GM23338 (cell line): ENCODE measurements around the gene FKBP7. TPM values are rescaled to one million over a fixed set of nuclear protein-coding genes. Genes with fewer than 3 reads are reported as not detected.
A peak's percentile ranks its signal among the peaks of the same experiment; 100 is the strongest.

Experiments
- ATAC-seq: fragments of 200-7000 bp; cut with Tn5 transposase; 3 replicates; pipeline ENCODE4 v1.9.1; 2020
- DNase-seq: peaks from one replicate; pipeline ENCODE4 v3.0.0-alpha.2; 2015; ENCODE audit warnings: low spot score
- H2AFZ ChIP-seq: fragments of 200-600 bp; sonication (generic); 2 replicates; pipeline ENCODE4 v1.8.0; 2016; ENCODE audit warnings: antibody characterized with exemption, mild to moderate bottlenecking, moderate library complexity
- H3F3A ChIP-seq: fragments of 200-600 bp; sonication (generic); replicated peaks from 2 replicates; pipeline ENCODE4 v1.8.0; 2017; ENCODE audit warnings: antibody characterized with exemption, mixed run types, low read depth
- H3K27ac ChIP-seq: fragments of 200-600 bp; sonication (generic); 2 replicates; pipeline ENCODE4 v1.6.1; 2016; ENCODE audit warnings: low read depth
- H3K27me3 ChIP-seq: fragments of 200-600 bp; sonication (generic); 2 replicates; pipeline ENCODE4 v1.8.0; 2016; ENCODE audit warnings: mild to moderate bottlenecking, mixed run types, moderate library complexity; ENCODE audit not compliant: insufficient read depth
- H3K36me3 ChIP-seq: fragments of 200-600 bp; sonication (generic); 2 replicates; pipeline ENCODE4 v1.8.0; 2016; ENCODE audit warnings: mild to moderate bottlenecking; ENCODE audit not compliant: insufficient read depth
- H3K4me1 ChIP-seq: fragments of 200-600 bp; sonication (generic); 2 replicates; pipeline ENCODE4 v1.8.0; 2016; ENCODE audit warnings: mild to moderate bottlenecking, moderate library complexity; ENCODE audit not compliant: insufficient read depth
- H3K4me2 ChIP-seq: fragments of 200-600 bp; sonication (generic); 2 replicates; pipeline ENCODE4 v1.7.1; 2017; ENCODE audit warnings: mixed run types
- H3K4me3 ChIP-seq: fragments of 200-600 bp; sonication (generic); 2 replicates; pipeline ENCODE4 v1.6.1; 2016; ENCODE audit warnings: mixed run types
- H3K79me2 ChIP-seq: fragments of 200-600 bp; sonication (generic); replicated peaks from 2 replicates; pipeline ENCODE4 v1.8.0; 2017; ENCODE audit warnings: mild to moderate bottlenecking; ENCODE audit not compliant: insufficient read depth
- H3K9me2 ChIP-seq: fragments of 200-600 bp; sonication (generic); 2 replicates; pipeline ENCODE4 v1.8.0; 2017; ENCODE audit not compliant: insufficient read depth
- H4K20me1 ChIP-seq: fragments of 200-600 bp; sonication (generic); replicated peaks from 2 replicates; pipeline ENCODE4 v1.8.0; 2017; ENCODE audit warnings: mild to moderate bottlenecking; ENCODE audit not compliant: insufficient read depth
- H3K27ac Mint-ChIP-seq: 2 replicates; pipeline ENCODE4 v1.8.0; 2020; ENCODE audit warnings: inconsistent platforms, mild to moderate bottlenecking, moderate library complexity, mixed read lengths
- H3K27me3 Mint-ChIP-seq: 3 replicates; pipeline ENCODE4 v1.8.0; 2022; ENCODE audit warnings: low read depth, mild to moderate bottlenecking, moderate library complexity, mixed read lengths, inconsistent platforms; ENCODE audit not compliant: insufficient read depth, poor library complexity
- H3K36me3 Mint-ChIP-seq: 3 replicates; pipeline ENCODE4 v1.8.0; 2021; ENCODE audit warnings: low read depth, mild to moderate bottlenecking, inconsistent platforms, moderate library complexity, mixed read lengths
- H3K4me1 Mint-ChIP-seq: 3 replicates; pipeline ENCODE4 v1.8.0; 2020; ENCODE audit warnings: mild to moderate bottlenecking, inconsistent platforms, mixed read lengths
- H3K4me3 Mint-ChIP-seq: 3 replicates; pipeline ENCODE4 v1.8.0; 2021; ENCODE audit warnings: moderate library complexity, mild to moderate bottlenecking, inconsistent platforms, mixed read lengths
- H3K9me3 Mint-ChIP-seq: 3 replicates; pipeline ENCODE4 v1.8.0; 2020; ENCODE audit warnings: moderate library complexity, mild to moderate bottlenecking, inconsistent platforms, mixed read lengths
- EZH2 ChIP-seq: fragments of 200-600 bp; sonication (generic); IDR thresholded peaks from one replicate; pipeline ENCODE4 v1.8.0; 2017; ENCODE audit warnings: antibody characterized with exemption, mild to moderate bottlenecking, low read depth; ENCODE audit not compliant: unreplicated experiment
- EZH2phosphoT487 ChIP-seq: fragments of 200-600 bp; sonication (generic); IDR thresholded peaks from one replicate; pipeline ENCODE4 v1.8.1; 2018; ENCODE audit warnings: antibody characterized with exemption; ENCODE audit not compliant: unreplicated experiment
- POLR2AphosphoS5 ChIP-seq: IDR thresholded peaks from 2 replicates; pipeline ENCODE4 v1.6.1; 2016; ENCODE audit warnings: antibody characterized with exemption, low read depth
- REST ChIP-seq: IDR thresholded peaks from one replicate; pipeline ENCODE4 v1.6.1; 2018; ENCODE audit warnings: antibody characterized with exemption; ENCODE audit not compliant: unreplicated experiment
- ZNF114 ChIP-seq: fragments of 250-450 bp; sonication (Bioruptor Pico); IDR thresholded peaks from 2 replicates; pipeline ENCODE4 v1.5.0; 2020; ENCODE audit warnings: mild to moderate bottlenecking, moderate library complexity
- ZNF331 ChIP-seq: fragments of 250-450 bp; sonication (Bioruptor Pico); IDR thresholded peaks from 2 replicates; pipeline ENCODE4 v1.5.0; 2020; ENCODE audit warnings: low read depth, mild to moderate bottlenecking, moderate library complexity
- ZNF462 ChIP-seq: fragments of 250-450 bp; sonication (Bioruptor Pico); IDR thresholded peaks from 2 replicates; pipeline ENCODE4 v1.5.0; 2020; ENCODE audit warnings: mild to moderate bottlenecking, moderate library complexity
- polyA plus RNA-seq: library from polyadenylated mRNA; unstranded; fragments of >200 nt; fragmentation: Nextera tagmentation; extraction: Ambion mirVana; gene quantifications from 2 replicates; pipeline ENCODE4 v1.2.1, GENCODE V29; 2016
- total RNA-seq: library from RNA; depleted of rRNA; stranded (reverse); fragments of >200 nt; shearing (Covaris generic); gene quantifications from 2 replicates; pipeline ENCODE4 v1.2.3, GENCODE V29; 2014

The FKBP7 gene
- total and polyA plus RNA-seq, 2 experiments from 2014 or later = 8.3 to 9.0 TPM

- TF ChIP-seq EZH2 (no peak), REST (no peak), ZNF114 (CRISPR knock-in tag) (no peak), ZNF462 (no peak), EZH2phosphoT487 (no peak), ZNF331 (CRISPR knock-in tag) (no peak), POLR2AphosphoS5 (no peak)
- ATAC-seq = no peak
Measured at GRCh38 chr2:178508646-178509045, 30.2 kb upstream of the FKBP7 start.

More at GRCh38 chr2:178508646-178509045, 30.2 kb upstream of the FKBP7 start:
- H3K9me3 Mint-ChIP-seq = no peaks in the 10 kb centered on the region
- peaks cover 1% of the 10 kb centered on the region; the same call in 1 of the 2 replicates for H3K27me3 ChIP-seq
- H3F3A ChIP-seq = no peaks in the 10 kb centered on the region
- H3K4me3 ChIP-seq = no peak overlapping the region
- H3K27ac ChIP-seq = no peak overlapping the region
- H3K4me2 ChIP-seq = no peak overlapping the region
- peaks cover 26% of the 10 kb centered on the region for H3K4me1 Mint-ChIP-seq
- no peaks in the 10 kb centered on the region; the same call in 1 of the 2 replicates for H4K20me1 ChIP-seq
- no peaks in the 10 kb centered on the region for H3K79me2 ChIP-seq
- H3K36me3 Mint-ChIP-seq = 0 out of 3 replicates have a peak, but pooled peaks cover 5% of the 10 kb centered on the region
- DNase-seq = peak; percentile 5
- H3K4me3 Mint-ChIP-seq = no peak overlapping the region
- no peak overlapping the region for H2AFZ ChIP-seq
- H3K27ac Mint-ChIP-seq = no peak overlapping the region
- peaks cover 20% of the 10 kb centered on the region for H3K4me1 ChIP-seq
- no peaks in the 10 kb centered on the region for H3K36me3 ChIP-seq
- no peaks in the 10 kb centered on the region for H3K9me2 ChIP-seq
- peaks cover 3% of the 10 kb centered on the region for H3K27me3 Mint-ChIP-seq
